RCC 7860 (cell line): Measurements from ENCODE around the gene PLEKHG5.
"Not testable (repeated sequence)": the region's sequence is repeated elsewhere in the genome, so short reads cannot be mapped to it uniquely, and the experiment has no call there.

ENCODE experiments used
- DNase-seq: peaks from one replicate; pipeline ENCODE4 v3.0.0-alpha.2; 2015; ENCODE audit warnings: low spot score
- FAIRE-seq: peaks from 2 replicates; lab custom pipeline; 2012; peaks lifted over from hg19 to GRCh38; lab: Jason Lieb, UNC

Gene PLEKHG5

DNA sequence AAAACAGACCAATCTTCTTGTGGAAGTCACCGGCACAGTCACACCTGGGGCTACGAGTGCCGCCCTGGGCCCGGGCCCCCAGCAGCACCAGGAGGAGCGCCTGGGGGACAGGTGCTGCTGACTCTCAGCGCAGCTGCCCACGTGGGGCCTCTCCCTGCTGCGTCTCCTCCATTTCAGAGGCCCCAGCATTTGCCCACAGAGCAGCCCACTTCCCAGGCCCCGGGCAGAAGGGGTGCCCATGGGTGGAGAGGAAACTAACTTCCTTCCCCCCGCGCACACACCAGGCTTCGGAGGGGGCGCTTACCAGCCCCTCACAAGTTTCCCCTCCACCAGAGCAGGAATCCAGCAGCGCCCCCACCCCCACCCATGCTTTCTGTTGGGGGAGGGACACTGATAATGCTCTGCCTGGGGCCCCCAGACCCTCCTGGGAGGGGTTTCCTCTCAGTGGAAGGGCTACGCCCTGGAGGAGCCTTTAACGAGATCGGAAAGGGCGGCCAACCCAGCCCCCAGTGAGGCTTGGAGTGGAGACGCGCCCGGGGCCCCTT, 25.9 kb downstream of the PLEKHG5 start:
- FAIRE-seq (no peak), DNase-seq (no peak)

DNA sequence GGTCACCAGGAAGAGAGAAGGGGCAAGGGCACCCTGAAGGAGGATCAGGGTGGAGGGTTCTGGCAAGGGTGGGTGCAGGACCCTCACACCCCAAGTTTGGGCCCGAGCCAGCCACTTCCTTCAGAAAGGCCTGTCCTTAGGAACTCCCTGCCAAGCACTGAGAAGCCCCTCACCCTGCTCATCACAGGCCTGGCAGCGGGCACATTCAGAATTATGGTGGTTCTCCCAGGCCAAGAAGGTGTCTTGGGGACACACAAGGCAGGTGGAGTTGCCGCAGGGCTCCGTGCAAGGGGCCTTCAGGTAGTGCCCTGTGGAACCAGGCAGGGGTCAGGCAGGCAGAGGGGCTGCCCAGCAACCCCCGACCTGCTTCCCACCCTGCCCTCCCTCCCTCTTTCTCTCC, 26.6 kb downstream of the PLEKHG5 start:
- DNase-seq = no peak
- FAIRE-seq = no peak

DNA sequence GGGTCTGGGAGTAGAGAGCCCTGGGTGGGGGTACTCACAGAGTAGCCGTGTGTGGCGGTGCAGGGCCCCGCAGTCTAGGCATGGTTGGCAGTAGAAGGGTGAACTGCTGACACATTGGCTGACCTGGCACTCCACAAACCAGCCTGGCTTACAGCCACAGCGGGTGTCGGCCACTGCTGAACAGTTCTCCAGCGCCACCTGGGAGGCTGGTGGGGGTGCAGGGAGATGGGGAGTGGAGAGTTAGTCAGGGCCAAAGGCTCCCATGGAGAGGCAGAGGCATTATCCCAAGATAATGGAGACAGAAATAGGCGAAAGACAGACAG, 27.0 kb downstream of the PLEKHG5 start:
- FAIRE-seq (no peak), DNase-seq (no peak)

DNA sequence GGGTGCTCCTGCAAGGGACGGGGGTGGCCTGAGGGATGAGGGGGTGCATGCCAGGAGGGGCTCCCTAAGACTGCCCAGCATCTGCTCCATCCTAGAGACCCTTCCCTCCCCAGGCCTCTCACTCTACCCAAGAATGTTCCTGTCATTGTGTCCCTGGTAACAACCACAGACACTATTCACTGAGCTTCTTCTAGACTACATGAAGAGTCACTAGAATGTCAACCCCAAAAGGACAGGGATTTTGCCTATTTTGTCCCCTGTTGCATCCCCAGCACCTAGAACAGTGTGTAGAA, 28.4 kb downstream of the PLEKHG5 start:
- FAIRE-seq (no peak), DNase-seq (no peak)

DNA sequence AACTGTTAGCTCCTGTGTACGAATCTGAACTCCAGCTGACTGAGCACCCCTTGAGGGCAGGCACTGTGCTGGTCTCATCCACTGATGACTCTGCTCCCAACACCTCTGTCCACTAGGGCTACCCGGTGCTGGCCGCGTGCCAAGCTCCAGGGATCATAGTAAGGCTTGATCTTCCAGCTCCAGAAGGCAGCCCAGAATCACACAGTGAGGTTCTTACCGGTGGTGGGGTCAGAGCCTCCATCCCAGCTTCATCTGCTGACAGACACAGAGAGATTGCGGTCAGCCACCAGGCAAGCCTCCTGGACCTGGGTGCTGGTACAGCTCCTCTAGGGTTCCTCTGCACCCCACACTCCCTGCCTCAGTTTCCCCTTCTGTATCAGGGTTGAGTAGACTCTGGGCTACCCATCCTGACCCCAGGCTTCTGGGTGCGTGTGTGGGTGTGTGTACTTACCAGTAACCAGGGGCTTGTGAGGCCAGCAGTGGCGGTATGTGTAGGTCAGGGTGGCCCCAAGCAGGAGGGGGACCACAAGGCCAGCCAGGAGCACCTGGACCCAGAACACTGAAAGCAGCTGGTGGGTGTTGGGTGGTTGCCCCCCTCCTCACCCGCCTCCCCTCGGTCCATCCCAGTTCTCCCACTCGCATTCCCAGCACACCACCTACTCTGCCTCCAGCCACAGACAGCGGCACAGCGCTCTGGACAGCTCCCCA, 28.9 kb downstream of the PLEKHG5 start:
- FAIRE-seq = no peak

DNA sequence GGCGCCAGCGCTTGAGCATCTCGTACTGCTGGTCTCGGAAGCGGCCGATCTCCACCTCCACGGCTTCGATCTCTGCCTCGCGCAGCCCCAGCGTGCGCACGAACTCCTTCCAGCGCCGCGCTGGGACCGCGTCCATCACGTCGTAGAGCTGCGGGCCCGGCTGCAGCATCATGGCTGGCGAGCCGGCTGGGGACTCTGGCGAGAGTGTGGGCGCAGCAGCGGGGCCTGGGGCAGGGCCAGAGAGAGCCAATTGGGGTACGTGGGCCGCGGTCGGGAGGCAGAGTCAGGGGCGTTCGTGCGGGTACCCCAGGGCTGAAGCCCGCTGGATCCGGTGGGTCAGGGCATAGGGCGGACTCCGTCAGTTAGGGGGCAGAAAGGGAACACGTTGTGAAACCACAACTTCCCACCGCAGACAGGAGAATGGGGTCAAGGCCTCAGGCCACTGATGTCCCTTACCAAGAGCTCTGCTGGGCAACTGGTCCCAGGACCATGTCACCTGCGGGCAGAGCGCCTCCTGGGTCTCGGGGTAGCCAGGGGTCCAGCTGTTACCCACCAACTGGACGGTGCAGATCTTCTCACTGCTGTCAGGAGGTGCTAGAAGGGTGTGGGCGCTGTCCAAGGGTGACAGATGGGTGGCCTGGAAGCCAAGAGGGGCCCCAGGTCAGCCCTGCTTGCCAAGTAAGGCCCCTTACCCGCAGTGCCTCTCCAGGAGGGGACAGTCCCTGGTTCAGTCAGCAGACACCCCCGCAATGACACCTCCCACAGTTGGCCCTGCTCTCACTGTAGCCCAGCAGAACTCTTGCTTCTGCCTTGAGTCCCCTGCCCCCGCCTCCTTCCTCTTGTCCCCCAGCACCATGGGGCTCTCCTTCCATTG, 29.7 kb downstream of the PLEKHG5 start:
- FAIRE-seq (no peak), DNase-seq (no peak)

More for the DNA sequence above, 28.9 kb downstream of the PLEKHG5 start:
- DNase-seq = no peak

DNA sequence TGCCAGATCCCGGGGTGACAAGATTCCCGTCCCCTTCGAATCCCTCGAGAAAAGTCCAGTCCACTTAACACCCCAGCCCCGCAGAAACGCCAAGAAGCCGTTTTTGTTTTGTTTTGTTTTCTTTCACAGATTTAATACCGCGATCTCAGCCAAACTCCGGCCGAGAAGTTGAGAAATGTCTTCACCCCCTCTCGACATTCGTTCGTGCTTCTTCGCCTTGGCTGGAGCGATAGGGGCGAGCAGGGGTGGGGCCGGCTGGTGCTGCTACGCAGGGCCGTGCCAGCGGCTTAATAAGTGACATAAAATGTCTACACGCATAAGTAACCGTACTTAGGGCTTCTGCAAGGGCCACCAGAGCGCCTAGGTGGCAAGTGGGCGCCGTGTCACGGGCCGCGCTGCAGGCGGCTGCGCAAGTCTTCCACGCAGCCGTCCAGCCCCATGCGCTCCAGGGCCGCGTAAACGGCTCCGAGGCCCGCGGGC, 30.4 kb downstream of the PLEKHG5 start:
- DNase-seq (no peak), FAIRE-seq (no peak)

DNA sequence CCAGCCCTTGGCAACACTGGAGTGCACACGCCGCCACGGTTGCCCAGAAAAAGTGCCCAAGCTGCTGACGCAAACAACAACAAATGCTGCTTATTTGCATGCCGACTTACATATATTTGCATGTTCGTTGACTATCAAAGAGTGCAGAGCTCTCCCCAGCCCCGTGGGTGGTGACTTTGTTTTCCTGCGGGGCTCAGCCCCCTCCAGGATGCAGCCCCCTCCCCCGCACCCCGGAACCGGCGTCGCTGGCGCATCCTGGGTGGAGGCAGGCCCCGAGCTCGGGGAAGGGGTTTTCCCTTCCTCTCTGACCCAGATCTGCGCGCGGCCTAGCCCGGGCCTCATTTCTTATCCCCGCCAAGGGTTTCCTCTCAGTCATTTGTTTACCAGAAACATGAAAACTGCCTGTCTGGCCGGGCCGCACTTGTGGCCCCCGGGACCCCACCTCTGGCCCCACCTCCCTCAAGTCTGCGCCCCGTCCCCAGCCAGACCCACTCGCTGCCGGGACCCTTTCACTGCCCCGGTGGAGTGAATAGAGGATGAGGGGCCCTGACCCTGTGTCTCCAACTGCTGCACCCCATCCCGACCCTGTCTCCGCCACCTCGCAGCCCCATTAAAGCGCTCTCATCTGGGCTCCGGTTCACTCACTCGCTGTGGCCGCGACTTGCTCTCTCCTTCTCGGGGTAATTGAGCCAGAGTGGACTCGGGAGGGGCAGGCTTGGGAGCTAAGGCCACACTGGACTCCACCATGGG, 31.0 kb downstream of the PLEKHG5 start:
- DNase-seq (no peak), FAIRE-seq (no peak)

DNA sequence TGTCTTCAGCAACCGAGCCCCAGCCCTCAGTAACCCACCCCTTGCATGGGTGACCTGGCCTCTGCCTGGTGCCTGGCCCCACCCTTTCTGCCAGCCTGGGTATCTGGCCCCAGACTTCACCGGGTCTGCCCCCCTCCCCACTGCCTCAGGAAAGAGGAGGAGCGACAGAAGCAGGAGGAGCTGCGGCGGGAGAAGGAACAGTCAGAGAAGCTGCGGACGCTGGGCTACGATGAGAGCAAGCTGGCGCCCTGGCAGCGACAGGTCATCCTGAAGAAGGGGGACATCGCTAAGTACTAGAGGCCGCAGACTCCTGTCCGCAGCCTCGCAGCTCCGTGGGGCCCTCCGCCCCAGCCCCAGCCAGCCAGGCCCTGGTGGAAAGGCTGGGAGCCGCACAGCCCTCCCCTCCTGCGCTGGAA, 31.6 kb downstream of the PLEKHG5 start:
- DNase-seq (no peak), FAIRE-seq (no peak)

DNA sequence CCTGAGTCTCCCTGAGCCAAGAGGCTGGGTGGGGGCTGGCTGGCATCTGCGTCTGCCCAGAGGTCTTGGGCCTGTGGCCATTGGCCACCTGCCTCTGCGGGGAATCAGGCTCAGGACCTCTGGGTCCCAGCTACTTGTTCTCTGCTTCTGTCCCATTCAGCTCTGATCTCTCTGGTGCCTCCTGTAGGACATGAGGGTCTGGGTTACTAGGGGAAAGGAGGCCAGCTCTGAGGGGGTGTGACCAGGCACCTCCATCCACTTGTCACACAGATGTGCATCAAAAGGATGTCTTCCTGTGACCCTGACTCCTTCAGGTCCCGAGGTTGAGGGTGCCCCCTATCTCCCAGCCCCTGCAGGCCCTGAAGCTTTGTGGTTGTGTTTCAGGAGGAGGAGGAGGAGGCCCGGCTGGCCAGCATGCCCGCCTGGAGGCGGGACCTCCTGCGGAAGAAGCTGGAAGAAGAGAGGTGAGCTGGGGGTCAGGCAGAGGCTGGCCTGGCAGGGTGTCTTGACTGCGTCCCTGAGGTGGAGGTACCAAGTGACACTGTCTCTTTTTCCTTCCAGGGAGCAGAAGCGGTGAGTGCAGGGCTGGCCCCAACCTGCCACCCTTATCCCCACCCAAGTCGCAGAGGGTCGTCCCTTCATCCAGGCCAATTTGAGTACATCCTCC, 34.5 kb downstream of the PLEKHG5 start:
- FAIRE-seq = no peak

DNA sequence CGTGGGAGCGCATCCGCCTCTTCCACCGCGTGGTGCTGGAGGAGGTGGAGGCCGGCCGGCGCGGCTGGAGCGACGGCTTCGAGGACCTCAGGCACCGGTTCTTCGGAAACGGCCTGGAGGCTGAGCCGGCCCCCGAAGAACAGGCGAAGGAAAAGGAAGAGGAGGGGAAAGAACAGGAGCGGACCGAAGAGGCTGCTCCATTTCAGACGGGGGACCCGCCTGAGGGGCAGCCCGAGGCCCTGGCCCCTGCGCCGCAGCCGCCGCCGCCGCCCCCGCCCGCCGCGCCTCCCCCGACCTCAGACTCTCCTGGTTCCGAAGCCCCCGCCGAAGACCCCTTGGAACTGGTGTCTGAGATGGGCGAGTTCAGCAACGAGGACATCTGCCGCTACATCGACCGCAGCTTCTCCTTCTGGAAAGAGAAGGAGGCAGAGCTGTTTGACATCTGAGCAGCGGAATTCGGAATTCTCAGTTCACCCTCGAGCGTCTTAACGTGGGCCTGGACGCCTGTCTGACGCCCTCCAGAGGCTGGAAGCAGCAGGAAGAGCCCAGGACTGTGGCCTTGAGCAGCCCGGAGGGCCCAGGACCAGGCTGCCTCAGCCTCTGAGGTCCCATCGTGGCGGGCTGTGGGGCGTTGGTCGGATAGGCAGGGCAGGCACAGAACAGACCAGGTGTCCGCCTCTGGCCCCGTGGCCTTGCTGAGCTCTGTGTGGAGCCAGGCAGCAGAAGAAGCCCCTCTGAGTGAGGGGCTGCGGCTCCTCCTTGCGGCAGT, 35.5 kb downstream of the PLEKHG5 start:
- not testable (repeated sequence) for FAIRE-seq

More for the DNA sequence above, 34.5 kb downstream of the PLEKHG5 start:
- DNase-seq = no peak

DNA sequence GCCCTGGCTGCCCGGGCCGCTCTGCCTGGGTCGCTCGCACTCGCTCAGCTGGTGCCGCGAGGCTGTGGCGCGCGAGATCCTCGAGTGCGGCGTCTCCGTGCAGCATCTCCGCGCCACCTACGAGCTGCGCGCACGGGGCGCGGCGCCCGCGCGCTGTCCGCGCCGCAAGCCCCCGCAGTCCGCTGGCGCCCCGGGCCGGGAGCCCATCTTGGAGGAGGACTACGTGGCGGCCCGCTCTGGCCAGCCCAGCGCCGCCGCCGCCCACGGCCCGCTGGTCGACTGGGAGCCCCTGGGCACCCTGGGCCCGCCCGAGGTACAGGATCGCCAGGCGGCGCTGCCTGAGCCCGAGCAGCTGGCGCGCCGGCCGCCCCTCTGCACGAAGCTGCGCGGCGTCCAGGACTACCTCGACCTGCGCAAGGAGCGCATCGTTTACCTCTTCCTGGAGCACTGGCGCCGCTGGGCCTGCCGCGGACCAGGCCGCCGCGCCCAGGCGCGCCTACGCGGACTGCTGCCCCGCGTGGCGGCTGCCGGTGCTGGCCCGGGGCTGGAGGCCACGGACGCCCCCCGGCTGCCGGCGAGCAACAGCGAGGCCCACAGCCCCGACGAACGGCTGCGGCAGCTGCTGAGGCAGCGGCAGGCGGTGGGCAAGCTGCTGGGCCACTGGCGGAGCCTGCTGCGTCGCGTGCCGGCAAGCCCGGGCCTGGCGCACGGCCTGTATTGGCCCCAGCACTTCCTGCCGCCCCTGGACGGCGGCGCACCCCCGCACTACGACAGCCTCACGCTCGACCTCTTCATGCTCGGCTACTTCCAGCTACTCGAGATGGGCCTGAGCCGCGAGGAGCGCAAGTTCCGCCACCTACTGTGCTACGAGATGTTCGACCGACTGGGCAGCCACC, 36.4 kb downstream of the PLEKHG5 start:
- no peak for FAIRE-seq
- no peak for DNase-seq

More for the DNA sequence above, 35.5 kb downstream of the PLEKHG5 start:
- DNase-seq = not testable (repeated sequence)

DNA sequence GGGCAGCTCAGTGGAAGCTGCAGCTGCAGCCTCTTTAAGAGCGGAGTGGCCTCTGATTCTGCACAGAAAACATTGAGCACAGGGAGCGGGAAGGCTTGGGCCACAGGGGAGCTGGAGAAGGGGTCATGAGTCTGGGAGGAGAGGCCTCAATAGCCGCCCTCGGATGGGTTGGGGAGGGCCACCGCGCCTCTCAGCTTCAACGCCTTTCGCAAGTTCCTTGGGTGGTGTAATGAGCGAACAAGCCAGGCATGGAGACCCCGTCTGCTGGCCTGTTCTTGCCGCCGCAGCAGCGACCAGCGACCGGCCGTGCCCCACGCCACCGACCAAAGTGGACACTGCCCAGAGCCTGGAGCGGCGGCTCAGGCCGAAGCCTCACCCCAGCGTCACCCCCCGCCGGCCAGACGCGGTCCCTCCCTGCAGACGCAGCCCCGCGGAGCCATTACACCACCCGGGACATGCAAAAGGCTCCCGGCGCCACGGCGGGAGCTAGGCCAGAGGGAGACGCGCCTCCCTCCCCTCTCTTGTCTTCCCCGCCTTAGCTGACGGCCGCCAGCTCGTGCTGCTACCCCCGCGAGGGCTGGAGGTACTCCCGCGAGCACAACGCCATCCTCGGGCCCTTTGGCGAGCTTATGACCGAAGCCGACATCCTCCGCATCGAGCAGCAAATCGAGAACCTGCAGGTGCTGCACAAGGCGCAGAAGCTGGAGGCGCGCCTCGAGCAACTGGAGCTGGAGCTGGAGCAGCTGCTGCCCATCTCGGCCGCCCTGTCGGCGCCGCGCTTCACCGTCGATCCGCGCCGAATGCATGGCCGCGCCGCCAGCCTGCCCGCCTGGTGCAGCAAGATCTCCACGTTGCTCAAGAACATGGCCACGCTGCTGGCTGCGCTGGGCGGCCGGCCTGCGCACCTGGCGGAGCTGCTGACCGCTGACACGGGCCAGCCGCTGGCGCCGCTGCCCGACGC, 37.3 kb downstream of the PLEKHG5 start:
- DNase-seq, FAIRE-seq: not testable (repeated sequence)

DNA sequence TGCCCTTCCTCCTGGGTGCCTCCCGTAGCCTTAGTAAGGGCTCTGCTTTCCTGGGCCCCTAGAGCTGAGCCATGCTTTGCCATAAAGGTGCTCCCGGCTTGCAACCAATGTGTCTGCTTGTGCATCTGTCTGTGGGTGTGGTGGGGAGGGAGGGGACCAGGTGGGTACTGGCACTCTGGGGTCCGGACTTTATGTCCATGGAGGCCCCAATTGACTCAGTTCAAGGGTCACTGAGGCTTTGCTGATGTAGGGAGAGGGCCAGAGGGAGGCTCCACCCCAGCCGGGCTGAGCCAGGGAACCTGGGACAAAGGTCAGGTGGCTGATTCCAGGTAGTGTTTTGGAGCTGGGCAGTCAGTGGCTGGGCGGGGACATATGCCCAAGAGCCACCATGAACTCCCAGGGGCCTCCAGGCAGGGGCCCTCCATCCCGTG, 40.5 kb downstream of the PLEKHG5 start:
- DNase-seq = no peak
- no peak for FAIRE-seq

DNA sequence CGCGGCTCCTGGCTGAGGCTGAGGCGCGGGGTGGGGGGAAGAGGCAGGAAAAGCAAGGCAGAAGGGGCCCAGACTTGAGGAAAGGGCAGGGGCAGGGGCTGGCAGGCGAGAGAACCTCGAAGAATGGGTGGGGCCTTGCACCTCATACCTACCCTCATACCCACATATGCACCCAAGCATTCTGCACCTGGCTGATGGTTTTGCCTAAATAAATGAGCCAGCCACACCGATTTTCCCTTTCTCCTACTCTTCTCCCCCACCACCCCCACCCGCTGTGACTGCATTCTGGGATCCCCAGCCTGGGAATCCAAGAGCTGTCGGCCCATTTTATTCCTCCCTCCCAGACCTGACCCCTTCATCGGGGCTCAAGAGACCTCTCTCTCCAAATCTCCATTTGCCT, 41.0 kb downstream of the PLEKHG5 start:
- not testable (repeated sequence) for DNase-seq, FAIRE-seq

DNA sequence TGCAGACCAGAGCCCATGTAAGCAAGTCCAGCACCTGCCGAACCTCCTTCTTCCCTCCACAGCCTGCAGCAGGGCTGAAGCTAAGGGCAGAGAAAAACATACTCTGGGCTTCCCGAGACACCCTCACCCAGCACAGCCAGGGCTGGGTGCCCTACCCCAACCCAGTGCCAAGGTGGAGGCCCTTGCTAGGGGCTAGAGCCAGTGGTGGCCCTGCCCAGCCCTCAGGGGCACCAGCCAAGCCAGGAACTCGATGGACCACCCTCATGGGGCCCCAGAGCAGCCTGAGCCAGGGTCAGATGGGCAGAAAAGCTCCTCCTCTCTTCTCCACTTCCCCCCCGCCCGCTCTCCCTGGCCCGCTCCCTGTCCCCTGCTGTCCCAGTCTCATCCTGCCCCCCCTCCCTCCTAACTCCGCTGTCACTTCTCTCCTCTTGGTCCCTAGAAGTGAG, 41.4 kb downstream of the PLEKHG5 start:
- no peak for FAIRE-seq
- DNase-seq = no peak

DNA sequence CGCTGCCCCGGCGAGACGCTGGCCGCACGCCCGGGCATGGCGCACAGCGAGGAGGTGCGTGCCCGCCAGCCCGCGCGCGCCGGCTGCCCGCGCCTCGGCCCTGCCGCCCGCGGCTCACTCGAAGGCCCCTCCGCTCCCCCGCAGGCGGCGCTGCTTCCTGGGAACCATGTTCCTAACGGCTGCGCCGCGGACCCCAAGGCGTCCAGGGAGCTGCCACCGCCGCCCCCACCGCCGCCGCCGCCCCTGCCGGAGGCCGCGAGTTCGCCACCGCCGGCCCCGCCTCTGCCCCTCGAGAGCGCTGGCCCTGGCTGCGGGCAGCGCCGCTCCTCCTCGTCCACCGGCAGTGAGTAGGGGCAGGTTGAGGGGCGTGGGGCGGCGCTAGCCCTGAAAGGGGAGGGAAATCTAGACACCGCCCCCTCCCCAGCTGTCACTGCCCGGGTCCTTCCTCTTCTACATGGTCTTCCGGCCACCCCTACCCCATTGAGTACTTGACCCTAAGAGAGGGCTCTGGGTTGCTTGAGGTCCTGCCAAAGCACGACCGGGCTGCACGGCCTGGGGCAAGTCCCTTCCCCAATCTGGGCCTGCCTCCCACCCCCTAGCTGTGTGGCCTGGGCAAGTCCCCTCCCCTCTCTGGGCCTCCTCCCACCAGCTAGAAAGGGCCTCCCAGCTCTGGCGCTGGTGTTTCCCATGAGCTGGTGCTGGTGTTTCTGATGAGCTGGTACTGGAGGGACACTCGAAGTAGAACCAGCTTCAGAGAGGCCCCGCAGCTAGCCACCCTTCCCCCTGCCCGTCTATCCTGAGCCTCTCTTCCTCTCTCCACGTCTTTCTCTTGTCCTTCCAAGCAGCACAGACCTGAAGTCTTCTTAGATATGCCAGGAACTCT, 42.5 kb downstream of the PLEKHG5 start:
- FAIRE-seq = no peak

More for the DNA sequence above, 42.5 kb downstream of the PLEKHG5 start:
- no peak for DNase-seq
